ENCODE data around the gene DNAH11.

DNA sequence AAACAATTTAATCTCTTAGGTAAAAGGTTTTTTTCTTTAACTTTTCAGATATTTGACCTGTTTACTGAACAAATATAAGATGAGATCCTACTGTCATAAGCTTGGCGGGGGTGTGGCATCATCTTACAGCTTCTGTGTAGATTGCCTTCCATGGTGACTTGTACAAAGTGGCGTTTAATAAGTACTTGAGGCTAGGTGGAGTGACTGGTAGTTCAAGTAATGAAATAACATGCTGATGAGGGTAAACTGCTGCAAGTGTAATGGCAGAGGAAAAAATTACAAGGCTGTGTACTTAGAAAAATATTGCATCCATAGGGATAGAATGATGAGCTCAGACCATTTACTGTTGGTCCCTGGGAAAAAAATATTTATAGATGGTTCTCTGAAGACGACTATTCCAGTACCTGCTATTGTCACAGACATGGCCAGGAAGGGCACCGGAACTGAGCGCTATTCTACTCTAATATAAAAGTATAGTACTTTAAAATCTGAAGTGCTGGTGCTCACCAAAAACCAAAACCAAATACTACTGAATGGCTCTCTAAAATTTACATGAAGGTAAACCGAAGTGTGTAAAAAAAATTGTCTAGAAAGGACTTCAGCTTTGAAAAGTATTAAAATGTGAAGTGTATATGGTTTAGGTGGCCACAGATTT is 42.4 kb downstream of the DNAH11 start:
- TF ChIP-seq EZH2 (IDR thresholded peaks at IDR 0.05; ENCODE audit: low read length, missing control alignments) (no peak), CTCF (conservative IDR thresholded peaks at IDR 0.05 in 1 of 2, IDR thresholded peaks at IDR 0.05 in 1 of 2; ENCODE audit: low read depth in 1 of 2, low read length in 2 of 2) (no peak)

Data from fibroblast of lung (primary cell).